Memory B cell (primary cell): ENCODE measurements around the gene SLC2A10.

Experiments used
- ATAC-seq: fragments of 150-1000 bp; cut with Tn5 transposase; 2 replicates; pipeline ENCODE4 v1.10.0; 2021; ENCODE audit warnings: low read depth, mild to moderate bottlenecking, moderate library complexity
- DNase-seq, 2 donors: peaks; one replicate each; pipeline ENCODE4 v3.0.0; 2022; ENCODE audit warnings: low spot score in 2 of 2
- H3K27ac Mint-ChIP-seq: one replicate; pipeline ENCODE4 v1.8.0; 2022; ENCODE audit warnings: mild to moderate bottlenecking, moderate library complexity, mixed read lengths
- H3K27me3 Mint-ChIP-seq: one replicate; pipeline ENCODE4 v1.8.0; 2022; ENCODE audit warnings: mixed read lengths
- H3K36me3 Mint-ChIP-seq: one replicate; pipeline ENCODE4 v1.8.0; 2022; ENCODE audit warnings: mild to moderate bottlenecking, mixed read lengths
- H3K4me1 Mint-ChIP-seq: one replicate; pipeline ENCODE4 v1.8.0; 2022; ENCODE audit warnings: mixed read lengths
- H3K4me3 Mint-ChIP-seq: one replicate; pipeline ENCODE4 v1.8.0; 2022; ENCODE audit warnings: mild to moderate bottlenecking, moderate library complexity, mixed read lengths
- H3K9me3 Mint-ChIP-seq: one replicate; pipeline ENCODE4 v1.8.0; 2022; ENCODE audit warnings: mixed read lengths

SLC2A10 gene

DNA sequence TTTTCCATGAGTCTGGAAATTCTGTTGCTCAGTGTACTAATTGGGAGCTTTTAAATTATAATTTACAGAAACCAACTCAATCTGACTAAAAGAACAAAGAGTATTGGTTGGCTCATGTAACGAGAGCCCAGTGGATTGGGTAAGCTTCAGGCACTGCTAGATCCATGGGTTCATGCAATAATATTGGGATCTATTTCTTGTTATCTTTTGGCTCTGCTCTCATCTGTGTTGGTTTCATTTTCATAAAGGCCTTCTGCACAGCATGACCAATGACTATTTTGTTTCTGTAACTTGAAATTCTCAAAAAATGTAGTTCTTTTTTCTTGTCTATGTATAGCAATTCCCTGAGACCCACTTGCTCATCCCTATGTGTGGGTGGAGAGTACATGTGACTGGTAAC, 12.0 kb downstream of the SLC2A10 start:
- Mint-ChIP-seq H3K4me3 (no peak overlapping the region), H3K4me1 (no peaks in the 10 kb centered on the region), H3K9me3 (peaks cover 1% of the 10 kb centered on the region), H3K27ac (no peak overlapping the region), H3K27me3 (peaks cover 1% of the 10 kb centered on the region), H3K36me3 (no peaks in the 10 kb centered on the region)
- ATAC-seq (no peak), DNase-seq (no peak)

DNA sequence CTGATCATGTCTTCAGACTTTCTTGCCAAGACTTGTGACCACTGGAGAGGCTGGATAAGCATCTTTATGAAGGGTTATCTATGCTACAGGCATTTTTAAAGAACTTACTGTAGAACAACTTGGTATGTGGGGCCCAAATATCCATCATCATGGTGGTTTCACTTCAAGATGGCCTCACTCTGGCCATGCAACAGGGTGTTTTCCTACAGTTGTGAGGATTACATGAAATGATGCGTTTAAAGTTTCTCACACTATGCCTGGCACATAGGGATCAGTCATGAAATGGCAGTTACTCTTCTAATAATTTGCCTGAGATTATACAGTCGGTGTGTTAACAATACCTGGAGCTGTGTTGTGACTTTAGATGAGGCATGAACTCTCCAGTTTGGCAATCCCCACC, 13.0 kb downstream of the SLC2A10 start:
- Mint-ChIP-seq H3K27me3 (no peaks in the 10 kb centered on the region), H3K36me3 (no peaks in the 10 kb centered on the region), H3K4me3 (no peak overlapping the region), H3K4me1 (no peaks in the 10 kb centered on the region), H3K27ac (no peak overlapping the region), H3K9me3 (peaks cover 1% of the 10 kb centered on the region)
- no peak for DNase-seq
- ATAC-seq, result no peak

DNA sequence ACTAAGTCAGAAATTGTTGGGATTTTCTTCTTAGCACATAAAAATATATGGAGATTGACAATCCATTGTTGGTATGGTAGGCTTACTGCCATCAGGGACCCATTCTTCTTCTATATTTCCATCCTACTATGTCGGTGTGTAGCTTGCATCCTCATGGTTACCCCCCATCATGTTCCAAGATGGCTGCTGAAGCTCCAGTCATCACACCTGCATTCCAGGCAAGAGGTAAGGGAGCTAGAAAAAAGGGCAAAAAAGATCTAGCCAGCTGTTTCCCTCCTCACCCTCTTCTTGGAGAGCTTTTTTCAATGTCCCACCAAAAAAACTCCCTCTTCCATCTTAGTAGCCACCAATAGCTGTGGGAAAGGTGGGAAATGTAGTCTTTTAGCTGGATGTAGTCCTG, 13.6 kb downstream of the SLC2A10 start:
- no peaks in the 10 kb centered on the region for H3K4me1 Mint-ChIP-seq

DNA sequence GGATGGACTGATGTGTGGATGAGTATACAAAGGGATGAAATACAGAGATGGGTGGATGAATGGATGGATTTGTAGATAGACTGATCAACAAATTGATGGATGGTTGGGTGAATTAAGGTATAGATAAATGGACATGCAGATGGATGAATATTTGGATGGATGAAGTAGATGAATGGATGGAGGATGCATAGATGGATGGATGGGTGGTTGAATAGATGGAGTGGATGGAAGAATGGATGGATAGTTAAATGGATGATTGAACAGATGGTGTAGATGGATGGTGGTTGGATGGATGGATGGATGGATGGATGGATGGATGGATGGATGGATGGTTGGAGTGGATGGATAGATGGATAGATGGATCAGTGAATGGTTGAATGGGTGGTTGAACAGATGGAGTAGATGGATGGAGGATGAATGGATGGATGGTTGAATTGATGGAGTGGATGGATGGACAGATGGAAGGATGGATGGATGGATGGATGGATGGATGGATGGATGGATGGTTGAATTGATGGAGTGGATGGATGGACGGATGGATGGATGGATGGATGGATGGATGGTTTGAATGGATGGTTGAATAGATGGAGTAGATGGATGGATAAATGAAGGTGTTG, 15.0 kb downstream of the SLC2A10 start:
- H3K4me3 Mint-ChIP-seq, result no peak overlapping the region
- H3K27me3 Mint-ChIP-seq, result no peaks in the 10 kb centered on the region
- no peak for ATAC-seq
- H3K36me3 Mint-ChIP-seq, result no peaks in the 10 kb centered on the region
- no peak overlapping the region for H3K27ac Mint-ChIP-seq
- no peaks in the 10 kb centered on the region for H3K4me1 Mint-ChIP-seq
- no peak for DNase-seq
- peaks cover 1% of the 10 kb centered on the region for H3K9me3 Mint-ChIP-seq

More for the DNA sequence above, 13.6 kb downstream of the SLC2A10 start:
- peaks cover 1% of the 10 kb centered on the region for H3K9me3 Mint-ChIP-seq
- H3K36me3 Mint-ChIP-seq, result no peaks in the 10 kb centered on the region
- H3K27ac Mint-ChIP-seq, result no peak overlapping the region
- H3K4me3 Mint-ChIP-seq, result no peak overlapping the region
- DNase-seq, result no peak
- no peak for ATAC-seq
- no peaks in the 10 kb centered on the region for H3K27me3 Mint-ChIP-seq

DNA sequence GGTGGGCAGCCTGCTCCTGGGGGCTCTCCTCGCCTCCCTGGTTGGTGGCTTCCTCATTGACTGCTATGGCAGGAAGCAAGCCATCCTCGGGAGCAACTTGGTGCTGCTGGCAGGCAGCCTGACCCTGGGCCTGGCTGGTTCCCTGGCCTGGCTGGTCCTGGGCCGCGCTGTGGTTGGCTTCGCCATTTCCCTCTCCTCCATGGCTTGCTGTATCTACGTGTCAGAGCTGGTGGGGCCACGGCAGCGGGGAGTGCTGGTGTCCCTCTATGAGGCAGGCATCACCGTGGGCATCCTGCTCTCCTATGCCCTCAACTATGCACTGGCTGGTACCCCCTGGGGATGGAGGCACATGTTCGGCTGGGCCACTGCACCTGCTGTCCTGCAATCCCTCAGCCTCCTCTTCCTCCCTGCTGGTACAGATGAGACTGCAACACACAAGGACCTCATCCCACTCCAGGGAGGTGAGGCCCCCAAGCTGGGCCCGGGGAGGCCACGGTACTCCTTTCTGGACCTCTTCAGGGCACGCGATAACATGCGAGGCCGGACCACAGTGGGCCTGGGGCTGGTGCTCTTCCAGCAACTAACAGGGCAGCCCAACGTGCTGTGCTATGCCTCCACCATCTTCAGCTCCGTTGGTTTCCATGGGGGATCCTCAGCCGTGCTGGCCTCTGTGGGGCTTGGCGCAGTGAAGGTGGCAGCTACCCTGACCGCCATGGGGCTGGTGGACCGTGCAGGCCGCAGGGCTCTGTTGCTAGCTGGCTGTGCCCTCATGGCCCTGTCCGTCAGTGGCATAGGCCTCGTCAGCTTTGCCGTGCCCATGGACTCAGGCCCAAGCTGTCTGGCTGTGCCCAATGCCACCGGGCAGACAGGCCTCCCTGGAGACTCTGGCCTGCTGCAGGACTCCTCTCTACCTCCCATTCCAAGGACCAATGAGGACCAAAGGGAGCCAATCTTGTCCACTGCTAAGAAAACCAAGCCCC, 16.0 kb downstream of the SLC2A10 start:
- Mint-ChIP-seq H3K36me3 (no peaks in the 10 kb centered on the region), H3K27ac (no peak overlapping the region), H3K4me1 (no peaks in the 10 kb centered on the region), H3K9me3 (peaks cover 2% of the 10 kb centered on the region), H3K27me3 (peaks cover 5% of the 10 kb centered on the region), H3K4me3 (no peak overlapping the region)
- ATAC-seq (no peak), DNase-seq (no peak)

DNA sequence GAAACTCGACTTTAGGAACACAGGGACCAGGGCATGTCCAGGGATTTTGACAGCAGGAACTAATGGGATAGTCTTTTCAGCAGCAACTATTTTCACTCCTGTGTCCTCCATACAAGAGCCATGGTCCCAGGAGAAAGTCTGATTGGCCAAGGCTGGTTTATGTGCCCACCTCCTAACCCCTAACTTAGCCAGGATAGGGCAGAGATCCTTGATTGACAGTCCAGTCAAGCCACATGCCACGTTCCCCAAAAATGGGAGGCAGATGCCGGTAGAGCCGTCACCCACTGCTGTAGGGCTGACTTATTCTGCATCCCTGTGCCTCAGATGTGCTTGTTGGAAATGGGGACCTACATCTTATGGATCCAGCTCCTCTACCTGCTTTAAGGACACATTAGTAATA, 22.3 kb downstream of the SLC2A10 start:
- Mint-ChIP-seq H3K4me3 (no peak overlapping the region), H3K4me1 (no peaks in the 10 kb centered on the region), H3K27ac (no peak overlapping the region), H3K9me3 (peaks cover 2% of the 10 kb centered on the region), H3K36me3 (no peaks in the 10 kb centered on the region), H3K27me3 (peaks cover 12% of the 10 kb centered on the region)
- ATAC-seq (no peak), DNase-seq (no peak)

DNA sequence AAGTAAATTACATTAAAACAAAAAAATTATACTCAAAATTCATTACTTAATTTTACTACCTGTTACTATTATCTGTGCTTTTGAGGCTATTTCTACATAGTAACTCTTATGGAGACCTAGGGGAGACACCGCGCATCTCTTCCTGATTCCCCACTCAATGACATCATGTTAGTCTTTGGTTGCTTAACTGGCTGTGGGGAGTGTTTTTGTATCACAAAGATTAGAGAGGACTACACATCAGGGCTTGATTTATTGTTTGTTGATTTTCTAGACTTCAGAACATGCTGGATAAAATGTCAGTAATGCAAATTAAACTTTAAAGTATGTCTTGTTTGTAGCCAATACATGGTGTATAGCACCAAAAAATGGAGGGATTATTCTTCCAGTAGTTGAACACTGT, 26.0 kb downstream of the SLC2A10 start:
- ATAC-seq (no peak), DNase-seq (no peak)
- H3K36me3 Mint-ChIP-seq, result no peaks in the 10 kb centered on the region
- H3K4me3 Mint-ChIP-seq, result no peak overlapping the region
- H3K27ac Mint-ChIP-seq, result no peak overlapping the region
- peaks cover 12% of the 10 kb centered on the region for H3K27me3 Mint-ChIP-seq
- no peaks in the 10 kb centered on the region for H3K9me3 Mint-ChIP-seq
- no peaks in the 10 kb centered on the region for H3K4me1 Mint-ChIP-seq

DNA sequence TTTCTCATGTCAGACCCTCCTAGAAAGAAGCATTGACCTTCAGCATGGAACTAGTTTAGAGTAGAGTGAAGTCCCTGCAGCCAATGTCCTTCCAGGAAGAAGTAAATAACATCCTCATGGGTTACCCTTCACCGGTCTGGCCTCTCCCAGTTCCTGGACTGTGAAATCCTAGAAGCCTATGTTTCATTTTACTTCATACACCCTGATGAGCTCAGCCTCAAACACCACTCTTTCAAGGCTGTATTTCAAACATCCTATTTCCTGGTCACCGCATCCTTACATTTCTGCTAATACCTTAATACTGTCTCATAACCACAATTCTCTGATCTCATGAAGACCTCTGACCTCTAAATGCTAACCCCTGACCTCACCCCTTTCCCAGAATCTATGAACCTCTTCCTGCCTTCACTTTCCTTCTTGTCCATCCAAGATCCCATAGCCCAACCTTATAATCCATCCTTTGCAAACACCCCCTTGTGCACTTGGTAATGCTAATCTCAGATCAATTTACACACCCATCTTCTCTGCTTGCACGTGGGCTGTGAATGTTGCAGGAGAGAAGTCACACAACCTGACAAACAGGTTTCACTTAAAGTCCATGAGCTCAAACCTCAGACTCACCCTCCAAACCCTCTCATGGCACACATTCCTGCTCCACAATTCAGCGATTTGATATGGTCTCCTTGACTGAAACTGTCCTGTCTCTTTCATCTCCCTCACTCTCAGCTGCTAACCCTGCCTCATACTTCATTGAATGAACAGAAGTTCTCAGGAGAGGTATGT, 30.2 kb downstream of the SLC2A10 start:
- DNase-seq (no peak), ATAC-seq (no peak)
- no peak overlapping the region for H3K4me3 Mint-ChIP-seq
- no peak overlapping the region for H3K27ac Mint-ChIP-seq
- H3K27me3 Mint-ChIP-seq, result peaks cover 16% of the 10 kb centered on the region
- no peaks in the 10 kb centered on the region for H3K9me3 Mint-ChIP-seq
- H3K36me3 Mint-ChIP-seq, result no peaks in the 10 kb centered on the region
- H3K4me1 Mint-ChIP-seq, result no peaks in the 10 kb centered on the region

DNA sequence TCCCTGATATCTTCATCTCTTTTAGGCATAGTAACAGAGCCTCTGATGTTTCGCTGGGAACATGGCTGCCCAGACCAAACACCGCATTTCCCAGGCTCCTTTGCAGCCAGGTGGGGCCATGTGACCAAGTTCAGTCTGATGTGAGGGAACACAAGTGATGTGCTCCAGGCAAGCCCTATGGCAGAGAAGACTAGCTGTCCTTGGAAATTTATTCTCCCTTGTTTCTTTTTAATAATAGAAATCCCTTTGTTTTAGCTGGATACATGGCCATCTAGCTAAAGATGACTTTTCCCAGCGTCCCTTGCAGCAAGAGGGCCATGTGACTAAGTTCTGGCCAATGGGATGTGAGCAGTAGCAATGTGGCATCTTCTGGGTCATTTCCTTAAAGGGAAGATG, 30.8 kb downstream of the SLC2A10 start:
- no peaks in the 10 kb centered on the region for H3K4me1 Mint-ChIP-seq
- no peaks in the 10 kb centered on the region for H3K9me3 Mint-ChIP-seq
- peaks cover 16% of the 10 kb centered on the region for H3K27me3 Mint-ChIP-seq
- no peak overlapping the region for H3K27ac Mint-ChIP-seq
- DNase-seq (no peak), ATAC-seq (no peak)
- no peak overlapping the region for H3K4me3 Mint-ChIP-seq
- no peaks in the 10 kb centered on the region for H3K36me3 Mint-ChIP-seq

DNA sequence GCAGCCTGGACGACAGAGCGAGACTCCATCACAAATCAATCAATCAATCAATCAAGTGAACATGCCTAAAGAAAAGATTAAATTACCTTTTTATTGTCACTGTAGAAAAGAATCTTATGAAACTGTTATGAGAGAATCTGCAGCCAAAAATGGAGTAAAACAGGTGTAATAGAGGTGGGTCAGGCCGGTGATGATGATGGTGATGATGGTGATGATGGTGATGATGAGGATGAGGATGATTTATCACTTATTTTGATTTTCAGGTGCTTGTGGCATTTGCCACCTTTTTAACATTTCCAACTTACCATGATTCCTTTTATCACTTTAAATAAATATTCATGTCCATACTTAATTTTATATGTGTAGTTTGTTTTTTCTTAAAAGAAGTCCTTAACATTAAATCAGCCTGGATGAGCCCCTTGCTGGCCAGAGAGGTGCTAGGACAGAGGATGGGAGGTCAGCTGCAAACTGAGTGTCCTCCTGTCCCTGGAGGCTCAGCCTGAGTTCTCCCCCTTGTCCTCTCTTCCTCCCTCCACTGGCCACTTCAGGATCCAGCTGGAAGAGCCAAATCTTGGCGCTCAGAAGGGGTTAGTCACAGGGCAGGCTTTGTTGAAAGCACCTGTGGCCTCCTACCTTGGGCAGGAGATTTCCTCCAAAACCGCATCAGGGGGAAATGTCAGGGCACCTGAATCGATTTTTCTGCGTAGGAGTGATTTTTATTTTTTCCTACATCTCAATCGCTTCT, 32.6 kb downstream of the SLC2A10 start:
- Mint-ChIP-seq H3K9me3 (no peaks in the 10 kb centered on the region), H3K4me1 (no peaks in the 10 kb centered on the region), H3K27me3 (peaks cover 25% of the 10 kb centered on the region), H3K4me3 (no peak overlapping the region), H3K36me3 (no peaks in the 10 kb centered on the region), H3K27ac (no peak overlapping the region)
- ATAC-seq (no peak), DNase-seq (no peak)

DNA sequence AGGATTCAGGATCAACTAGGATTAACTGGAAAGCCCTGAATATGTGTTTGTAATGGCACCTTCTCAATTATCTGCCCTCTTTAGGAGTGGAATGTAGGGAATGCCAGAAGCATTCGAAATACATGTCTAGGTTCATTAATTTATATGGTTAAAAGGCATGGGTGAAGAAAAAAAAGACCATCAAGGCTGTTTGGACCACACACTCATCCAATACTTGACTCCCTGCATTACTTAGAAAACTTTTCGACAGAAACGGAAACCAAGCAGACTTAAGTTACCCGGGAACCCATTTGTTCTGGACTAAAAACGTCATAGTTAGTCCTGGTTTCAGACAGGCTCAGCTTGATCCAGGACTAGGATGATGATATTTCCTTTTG, 33.2 kb downstream of the SLC2A10 start:
- Mint-ChIP-seq H3K9me3 (no peaks in the 10 kb centered on the region), H3K4me1 (no peaks in the 10 kb centered on the region), H3K4me3 (no peak overlapping the region), H3K27ac (no peak overlapping the region), H3K36me3 (no peaks in the 10 kb centered on the region), H3K27me3 (peaks cover 27% of the 10 kb centered on the region)
- DNase-seq (no peak), ATAC-seq (no peak)

DNA sequence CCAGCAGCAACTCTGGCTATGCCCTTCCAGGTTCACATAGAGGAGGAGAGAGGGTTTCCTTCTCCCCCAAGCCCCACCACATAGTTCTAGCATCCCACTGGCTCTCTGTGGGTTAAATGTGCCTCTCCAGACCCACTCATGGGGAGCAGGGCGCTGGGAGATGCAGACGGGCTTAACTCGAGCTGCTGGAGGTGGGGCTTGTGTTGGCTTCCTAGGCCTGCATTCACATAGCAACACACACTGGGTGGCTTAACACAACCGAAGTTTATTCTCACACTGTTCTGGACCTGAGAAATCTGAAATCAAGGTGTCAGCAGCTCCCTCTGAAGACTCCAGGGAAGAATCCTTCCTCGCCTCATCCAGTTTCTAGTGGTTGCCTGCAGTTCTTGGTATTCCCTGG, 33.6 kb downstream of the SLC2A10 start:
- Mint-ChIP-seq H3K4me1 (no peaks in the 10 kb centered on the region), H3K4me3 (no peak overlapping the region), H3K27ac (no peak overlapping the region), H3K9me3 (no peaks in the 10 kb centered on the region), H3K27me3 (peaks cover 27% of the 10 kb centered on the region), H3K36me3 (no peaks in the 10 kb centered on the region)
- no peak for ATAC-seq
- no peak for DNase-seq

DNA sequence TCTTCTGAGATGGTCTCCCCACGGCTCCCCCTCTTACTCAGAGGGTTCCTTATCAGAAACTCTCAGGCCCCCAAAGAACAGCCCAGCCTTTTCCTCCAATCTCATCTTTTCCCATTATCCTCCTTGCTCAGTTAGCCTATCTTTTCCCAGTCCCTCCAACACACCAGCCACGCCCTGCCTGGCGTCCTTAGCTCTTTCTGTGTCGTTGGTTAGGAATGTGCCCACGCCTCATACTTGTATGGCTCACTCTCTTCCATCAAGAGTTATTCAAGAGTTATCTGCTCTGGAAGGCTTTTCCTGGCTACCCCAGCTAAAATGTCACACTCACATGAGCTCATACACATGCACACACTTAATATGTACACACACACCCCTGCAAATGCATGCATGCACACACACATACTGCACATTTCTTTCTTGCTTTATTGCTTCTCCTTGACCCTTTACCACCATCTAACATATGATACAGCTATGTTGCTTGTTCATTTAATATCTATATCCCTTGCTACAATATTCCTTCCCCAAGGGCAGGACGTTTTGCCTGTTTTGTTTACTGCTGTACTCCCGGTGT, 37.6 kb downstream of the SLC2A10 start:
- peaks cover 35% of the 10 kb centered on the region for H3K27me3 Mint-ChIP-seq
- no peak for DNase-seq
- ATAC-seq, result no peak
- no peaks in the 10 kb centered on the region for H3K36me3 Mint-ChIP-seq
- H3K27ac Mint-ChIP-seq, result no peak overlapping the region
- H3K9me3 Mint-ChIP-seq, result no peaks in the 10 kb centered on the region
- H3K4me1 Mint-ChIP-seq, result no peaks in the 10 kb centered on the region
- H3K4me3 Mint-ChIP-seq, result no peak overlapping the region
